Measurements from ENCODE around the gene SPDEF.

DNA sequence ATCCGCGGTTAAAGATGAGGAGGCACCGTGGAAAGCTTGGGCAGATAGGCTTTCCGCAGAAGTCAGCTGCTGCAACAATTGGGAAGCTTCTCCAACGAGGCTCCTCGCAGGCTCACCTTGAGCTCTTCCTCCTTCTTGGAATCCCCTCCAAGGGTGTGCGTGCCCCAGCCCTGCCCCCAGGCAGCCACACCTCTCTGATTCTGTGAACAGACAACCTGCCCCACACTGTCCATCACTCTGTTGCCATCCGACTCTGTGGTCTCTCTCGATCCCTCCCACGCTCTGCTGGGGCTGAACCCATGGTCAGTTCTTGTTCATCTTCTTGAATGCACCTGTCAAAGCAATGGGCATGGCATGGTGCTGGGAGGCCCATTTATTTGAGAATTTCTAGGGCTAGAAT is 58.7 kb downstream of the SPDEF start:
- TF ChIP-seq POLR2A (IDR thresholded peaks at IDR 0.05; ENCODE audit: low read depth, low read length) = no peak
- no peak for TF ChIP-seq YY1 (IDR thresholded peaks at IDR 0.05; ENCODE audit: low read depth, low read length)
- TF ChIP-seq NFYB (IDR thresholded peaks at IDR 0.05; ENCODE audit: insufficient read depth, low read depth, low read length) = no peak
- TF ChIP-seq, protein P1, sequence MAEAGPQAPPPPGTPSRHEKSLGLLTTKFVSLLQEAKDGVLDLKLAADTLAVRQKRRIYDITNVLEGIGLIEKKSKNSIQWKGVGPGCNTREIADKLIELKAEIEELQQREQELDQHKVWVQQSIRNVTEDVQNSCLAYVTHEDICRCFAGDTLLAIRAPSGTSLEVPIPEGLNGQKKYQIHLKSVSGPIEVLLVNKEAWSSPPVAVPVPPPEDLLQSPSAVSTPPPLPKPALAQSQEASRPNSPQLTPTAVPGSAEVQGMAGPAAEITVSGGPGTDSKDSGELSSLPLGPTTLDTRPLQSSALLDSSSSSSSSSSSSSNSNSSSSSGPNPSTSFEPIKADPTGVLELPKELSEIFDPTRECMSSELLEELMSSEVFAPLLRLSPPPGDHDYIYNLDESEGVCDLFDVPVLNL (IDR thresholded peaks at IDR 0.05; ENCODE audit: low read depth, low read length) = no peak
- TF ChIP-seq ZZZ3 (IDR thresholded peaks at IDR 0.05; ENCODE audit: control insufficient read depth, insufficient read length, low read depth) = no peak
- no peak for TF ChIP-seq MYC (IDR thresholded peaks at IDR 0.05; ENCODE audit: insufficient read depth, insufficient read length, insufficient replicate concordance, low read length, severe bottlenecking)
- TF ChIP-seq, protein P2, sequence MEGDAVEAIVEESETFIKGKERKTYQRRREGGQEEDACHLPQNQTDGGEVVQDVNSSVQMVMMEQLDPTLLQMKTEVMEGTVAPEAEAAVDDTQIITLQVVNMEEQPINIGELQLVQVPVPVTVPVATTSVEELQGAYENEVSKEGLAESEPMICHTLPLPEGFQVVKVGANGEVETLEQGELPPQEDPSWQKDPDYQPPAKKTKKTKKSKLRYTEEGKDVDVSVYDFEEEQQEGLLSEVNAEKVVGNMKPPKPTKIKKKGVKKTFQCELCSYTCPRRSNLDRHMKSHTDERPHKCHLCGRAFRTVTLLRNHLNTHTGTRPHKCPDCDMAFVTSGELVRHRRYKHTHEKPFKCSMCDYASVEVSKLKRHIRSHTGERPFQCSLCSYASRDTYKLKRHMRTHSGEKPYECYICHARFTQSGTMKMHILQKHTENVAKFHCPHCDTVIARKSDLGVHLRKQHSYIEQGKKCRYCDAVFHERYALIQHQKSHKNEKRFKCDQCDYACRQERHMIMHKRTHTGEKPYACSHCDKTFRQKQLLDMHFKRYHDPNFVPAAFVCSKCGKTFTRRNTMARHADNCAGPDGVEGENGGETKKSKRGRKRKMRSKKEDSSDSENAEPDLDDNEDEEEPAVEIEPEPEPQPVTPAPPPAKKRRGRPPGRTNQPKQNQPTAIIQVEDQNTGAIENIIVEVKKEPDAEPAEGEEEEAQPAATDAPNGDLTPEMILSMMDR (IDR thresholded peaks at IDR 0.05 in 2 of 3, conservative IDR thresholded peaks at IDR 0.05 in 1 of 3; ENCODE audit: control insufficient read depth in 2 of 3, extremely low read depth in 1 of 3, insufficient read depth in 1 of 3, low read depth in 3 of 3, low read length in 3 of 3) = no peak

All from GM12878 (cell line).